Measurements from ENCODE around the gene NXF1. TPM values are rescaled to one million over a fixed set of nuclear protein-coding genes. Genes with fewer than 3 reads are reported as not detected.
"Not testable (repeated sequence)": the region's sequence is repeated elsewhere in the genome, so short reads cannot be mapped to it uniquely, and the experiment has no call there.

NXF1 gene
- total RNA-seq, 1 donor from 2014 or later, result 15.3 TPM

- DNase-seq (ENCODE audit: low read depth) (no peak), FAIRE-seq (no peak)
- no peak overlapping the region for H3K4me3 ChIP-seq (ENCODE audit: low read depth, low read length)
- peaks cover 21% of the 10 kb centered on the region for H3K36me3 ChIP-seq (ENCODE audit: control insufficient read depth, insufficient read depth, low read length)
- no peak for TF ChIP-seq CTCF (IDR thresholded peaks at IDR 0.05; ENCODE audit: insufficient read depth, low read length, severe bottlenecking)
- H3K27me3 ChIP-seq (ENCODE audit: control insufficient read depth, insufficient read depth, low read length), result no peaks in the 10 kb centered on the region
Observed at GRCh38 chr11:62850911-62851806, 45.9 kb upstream of the NXF1 start.

GRCh38 chr11:62847767-62848314 lies 42.6 kb upstream of the NXF1 start:
- no peak overlapping the region for H3K4me3 ChIP-seq (ENCODE audit: low read depth, low read length)
- no peak for FAIRE-seq
- H3K27me3 ChIP-seq (ENCODE audit: control insufficient read depth, insufficient read depth, low read length), result no peaks in the 10 kb centered on the region
- no peak for TF ChIP-seq CTCF (IDR thresholded peaks at IDR 0.05; ENCODE audit: insufficient read depth, low read length, severe bottlenecking)
- DNase-seq (ENCODE audit: low read depth), result no peak
- H3K36me3 ChIP-seq (ENCODE audit: control insufficient read depth, insufficient read depth, low read length), result peaks cover 6% of the 10 kb centered on the region

- DNase-seq (ENCODE audit: low read depth), result no peak
- Histone ChIP-seq H3K4me3 (ENCODE audit: low read depth, low read length) (no peak overlapping the region), H3K27me3 (ENCODE audit: control insufficient read depth, insufficient read depth, low read length) (no peaks in the 10 kb centered on the region), H3K36me3 (ENCODE audit: control insufficient read depth, insufficient read depth, low read length) (no peaks in the 10 kb centered on the region)
- TF ChIP-seq CTCF (IDR thresholded peaks at IDR 0.05; ENCODE audit: insufficient read depth, low read length, severe bottlenecking), result no peak
- FAIRE-seq, result no peak
Observed at GRCh38 chr11:62846177-62846576, 40.9 kb upstream of the NXF1 start.

GRCh38 chr11:62844154-62844553 lies 38.9 kb upstream of the NXF1 start:
- no peak for TF ChIP-seq CTCF (IDR thresholded peaks at IDR 0.05; ENCODE audit: insufficient read depth, low read length, severe bottlenecking)
- FAIRE-seq, result no peak
- no peaks in the 10 kb centered on the region for H3K27me3 ChIP-seq (ENCODE audit: control insufficient read depth, insufficient read depth, low read length)
- DNase-seq (ENCODE audit: low read depth), result no peak
- H3K36me3 ChIP-seq (ENCODE audit: control insufficient read depth, insufficient read depth, low read length), result no peaks in the 10 kb centered on the region
- H3K4me3 ChIP-seq (ENCODE audit: low read depth, low read length), result no peak overlapping the region

GRCh38 chr11:62843466-62843865 lies 38.2 kb upstream of the NXF1 start:
- Histone ChIP-seq H3K27me3 (ENCODE audit: control insufficient read depth, insufficient read depth, low read length) (no peaks in the 10 kb centered on the region), H3K4me3 (ENCODE audit: low read depth, low read length) (no peak overlapping the region), H3K36me3 (ENCODE audit: control insufficient read depth, insufficient read depth, low read length) (no peaks in the 10 kb centered on the region)
- TF ChIP-seq CTCF (IDR thresholded peaks at IDR 0.05; ENCODE audit: insufficient read depth, low read length, severe bottlenecking), result no peak
- DNase-seq (ENCODE audit: low read depth) (no peak), FAIRE-seq (no peak)

GRCh38 chr11:62842891-62843290 lies 37.7 kb upstream of the NXF1 start:
- H3K27me3 ChIP-seq (ENCODE audit: control insufficient read depth, insufficient read depth, low read length); H3K36me3 ChIP-seq (ENCODE audit: control insufficient read depth, insufficient read depth, low read length); H3K4me3 ChIP-seq (ENCODE audit: low read depth, low read length); DNase-seq (ENCODE audit: low read depth); FAIRE-seq: not testable (repeated sequence)
